Gastroesophageal sphincter (tissue), 4 donors: ENCODE data around the gene OPCML. TPM values are rescaled to one million over a fixed set of nuclear protein-coding genes. Genes with fewer than 3 reads are reported as not detected.

Source experiments
- ATAC-seq: fragments of 150-250 bp; one replicate; pipeline ENCODE4 v1.9.1; 2016; ENCODE audit warnings: mild to moderate bottlenecking, moderate library complexity
- H3K27ac ChIP-seq, 4 donors: fragments of 200-600 bp; sonication (generic) in 3 of 4; 1 replicate in 3 of 4; 2 replicates in 1 of 4; pipeline ENCODE4 v1.5.1; 2016 to 2019
- H3K27me3 ChIP-seq: fragments of 200-600 bp; sonication (generic); one replicate; pipeline ENCODE4 v1.5.1; 2019
- H3K36me3 ChIP-seq, 2 donors: fragments of 200-600 bp; sonication (generic); one replicate each; pipeline ENCODE4 v1.5.1; 2019; ENCODE audit warnings: control low read depth in 1 of 2
- H3K4me1 ChIP-seq, 3 donors: fragments of 200-600 bp; sonication (generic); 1 replicate in 2 of 3; 2 replicates in 1 of 3; pipeline ENCODE4 v1.5.1; 2016 to 2019; ENCODE audit warnings: control low read depth in 2 of 3
- H3K4me3 ChIP-seq, 2 donors: fragments of 200-600 bp; sonication (generic); one replicate each; pipeline ENCODE4 v1.5.1; 2019; ENCODE audit warnings: mild to moderate bottlenecking in 1 of 2, moderate library complexity in 1 of 2
- H3K9me3 ChIP-seq, 3 donors: fragments of 200-600 bp; sonication (generic); one replicate each; pipeline ENCODE4 v1.5.1; 2017 to 2019; ENCODE audit warnings: control low read depth in 2 of 3
- CTCF ChIP-seq, 4 experiments: fragments of 200-600 bp in 2 of 4; fragments of 450-650 bp in 2 of 4; sonication (generic) in 1 of 4; IDR thresholded peaks; one replicate each; pipeline ENCODE4 v1.5.1; 2017 to 2019; ENCODE audit warnings: antibody characterized with exemption in 4 of 4, mild to moderate bottlenecking in 2 of 4, moderate library complexity in 2 of 4
- EP300 ChIP-seq: sonication (generic); formaldehyde crosslinking; IDR thresholded peaks from one replicate; pipeline ENCODE4 v1.6.1; 2017; ENCODE audit warnings: antibody characterized with exemption, mild to moderate bottlenecking
- POLR2A ChIP-seq, 2 donors: fragments of 450-650 bp; IDR thresholded peaks; one replicate each; pipeline ENCODE4 v1.6.1; 2017; ENCODE audit warnings: antibody characterized with exemption in 2 of 2, mild to moderate bottlenecking in 2 of 2, moderate library complexity in 1 of 2
- POLR2AphosphoS5 ChIP-seq: sonication (generic); formaldehyde crosslinking; IDR thresholded peaks from one replicate; pipeline ENCODE4 v1.6.1; 2017; ENCODE audit warnings: antibody characterized with exemption
- WGBS, 2 donors: methylation state at CpG; one replicate each; pipeline ENCODE4 v1.1.5; 2018; ENCODE audit warnings: low coverage in 1 of 2; 5-methylcytosine and 5-hydroxymethylcytosine counted together
- total RNA-seq, 4 donors: library from RNA; depleted of rRNA; stranded (reverse); fragments of >200 nt; gene quantifications; one replicate each; pipeline ENCODE4 v1.1.0, GENCODE V29; 2016

The OPCML gene
- total RNA-seq, 4 donors from 2014 or later: 0.13 to 0.93 (median 0.33) TPM

GRCh38 chr11:133549826-133550225 is 17.5 kb upstream of the OPCML start:
- no peaks in the 10 kb centered on the region for H3K4me1 ChIP-seq
- no peaks in the 10 kb centered on the region for H3K9me3 ChIP-seq
- ATAC-seq: no peak
- no peak overlapping the region for H3K27ac ChIP-seq
- TF ChIP-seq POLR2A (IDR thresholded peaks at IDR 0.05) (no peak), EP300 (no peak), CTCF (IDR thresholded peaks at IDR 0.05) (no peak), POLR2AphosphoS5 (no peak)
- H3K36me3 ChIP-seq: no peaks in the 10 kb centered on the region
- no peak overlapping the region for H3K4me3 ChIP-seq
- peaks cover 31% of the 10 kb centered on the region for H3K27me3 ChIP-seq
- 27 to 59% methylated on average over 3 of the region's 3 CpGs for WGBS, 2 donors

- TF ChIP-seq EP300: no peak
- no peak for TF ChIP-seq POLR2AphosphoS5
- TF ChIP-seq POLR2A (IDR thresholded peaks at IDR 0.05): no peak
- TF ChIP-seq CTCF (IDR thresholded peaks at IDR 0.05): no peak
- H3K27me3 ChIP-seq: peaks cover 21% of the 10 kb centered on the region
- ATAC-seq: no peak
- no peaks in the 10 kb centered on the region for H3K9me3 ChIP-seq
- H3K4me3 ChIP-seq: no peak overlapping the region
- no peak overlapping the region for H3K27ac ChIP-seq
- H3K4me1 ChIP-seq: no peaks in the 10 kb centered on the region
- 83 to 94% methylated on average over 4 to 7 of the region's 7 CpGs for WGBS, 2 donors
- H3K36me3 ChIP-seq: no peaks in the 10 kb centered on the region
These were observed 16.3 kb upstream of the OPCML start for GRCh38 chr11:133548641-133549040.

- no peak overlapping the region for H3K4me3 ChIP-seq
- H3K27ac ChIP-seq: no peak overlapping the region
- TF ChIP-seq CTCF (IDR thresholded peaks at IDR 0.05): no peak
- TF ChIP-seq POLR2A (IDR thresholded peaks at IDR 0.05): no peak
- TF ChIP-seq EP300: no peak
- TF ChIP-seq POLR2AphosphoS5: no peak
- 43 to 46% methylated on average over 6 to 8 of the region's 12 CpGs for WGBS, 2 donors
- no peaks in the 10 kb centered on the region for H3K4me1 ChIP-seq
- ATAC-seq: no peak
- no peaks in the 10 kb centered on the region for H3K36me3 ChIP-seq
- H3K9me3 ChIP-seq: no peaks in the 10 kb centered on the region
- peaks cover 15% of the 10 kb centered on the region for H3K27me3 ChIP-seq
These were observed 15.7 kb upstream of the OPCML start for GRCh38 chr11:133547808-133548494.

GRCh38 chr11:133545199-133545803 is 13.0 kb upstream of the OPCML start:
- 58 to 79% methylated on average over 2 to 5 of the region's 8 CpGs for WGBS, 2 donors
- Histone ChIP-seq H3K9me3 (no peaks in the 10 kb centered on the region), H3K36me3 (no peaks in the 10 kb centered on the region), H3K27ac (no peak overlapping the region), H3K4me1 (no peaks in the 10 kb centered on the region), H3K27me3 (peaks cover 32% of the 10 kb centered on the region), H3K4me3 (no peak overlapping the region)
- TF ChIP-seq POLR2AphosphoS5: no peak
- no peak for TF ChIP-seq CTCF (IDR thresholded peaks at IDR 0.05)
- no peak for TF ChIP-seq POLR2A (IDR thresholded peaks at IDR 0.05)
- TF ChIP-seq EP300: no peak
- no peak for ATAC-seq

- no peak for TF ChIP-seq CTCF (IDR thresholded peaks at IDR 0.05)
- no peak for TF ChIP-seq POLR2AphosphoS5
- TF ChIP-seq POLR2A (IDR thresholded peaks at IDR 0.05): no peak
- TF ChIP-seq EP300: no peak
- no peak for ATAC-seq
- peaks cover 30% of the 10 kb centered on the region for H3K27me3 ChIP-seq
- no peaks in the 10 kb centered on the region for H3K4me1 ChIP-seq
- H3K4me3 ChIP-seq: no peak overlapping the region
- WGBS, 2 donors: 50 to 63% methylated on average over 5 to 7 of the region's 7 CpGs
- no peaks in the 10 kb centered on the region for H3K9me3 ChIP-seq
- no peaks in the 10 kb centered on the region for H3K36me3 ChIP-seq
- no peak overlapping the region for H3K27ac ChIP-seq
These were observed 9.4 kb upstream of the OPCML start for GRCh38 chr11:133541720-133542095.
